Rectal smooth muscle tissue (tissue), 1 donor: Measurements from ENCODE around the gene FXYD6.

Experiments
- H3K27ac ChIP-seq: one replicate; pipeline ENCODE4 v1.7.0; 2013; ENCODE audit warnings: low read depth, low read length, inconsistent platforms
- H3K27me3 ChIP-seq: one replicate; pipeline ENCODE4 v1.7.0; 2013; ENCODE audit warnings: low read length; ENCODE audit not compliant: control insufficient read depth, insufficient read depth
- H3K36me3 ChIP-seq: one replicate; pipeline ENCODE4 v1.7.0; 2013; ENCODE audit warnings: low read length; ENCODE audit not compliant: control insufficient read depth, insufficient read depth
- H3K4me1 ChIP-seq: one replicate; pipeline ENCODE4 v1.7.0; 2013; ENCODE audit warnings: low read length; ENCODE audit not compliant: control insufficient read depth, insufficient read depth
- H3K4me3 ChIP-seq: one replicate; pipeline ENCODE4 v1.7.0; 2013; ENCODE audit warnings: low read length
- H3K9ac ChIP-seq: one replicate; pipeline ENCODE4 v1.7.0; 2013; ENCODE audit warnings: low read length

The FXYD6 gene

GRCh38 chr11:117824571-117825537 is 51.6 kb downstream of the FXYD6 start, which contains the start of gene FXYD2:
Gene FXYD2 (minus strand): TSS chr11:117824744. CDS start chr11:117824678, 66 bp downstream.
- Histone ChIP-seq H3K36me3 (no peaks in the 10 kb centered on the region), H3K4me1 (peaks cover 11% of the 10 kb centered on the region), H3K9ac (no peak within 1 kb of the TSS), H3K27me3 (no peaks in the 10 kb centered on the region), H3K4me3 (peak within 1 kb of the TSS; percentile 5), H3K27ac (peak within 1 kb of the TSS; percentile 70)

GRCh38 chr11:117823946-117824420 is 52.5 kb downstream of the FXYD6 start:
- H3K4me1 ChIP-seq = peaks cover 11% of the 10 kb centered on the region
- H3K27ac ChIP-seq = peak overlapping the region; percentile 70
- H3K27me3 ChIP-seq = no peaks in the 10 kb centered on the region
- H3K4me3 ChIP-seq = peak overlapping the region; percentile 5
- no peak overlapping the region for H3K9ac ChIP-seq
- no peaks in the 10 kb centered on the region for H3K36me3 ChIP-seq

DNA sequence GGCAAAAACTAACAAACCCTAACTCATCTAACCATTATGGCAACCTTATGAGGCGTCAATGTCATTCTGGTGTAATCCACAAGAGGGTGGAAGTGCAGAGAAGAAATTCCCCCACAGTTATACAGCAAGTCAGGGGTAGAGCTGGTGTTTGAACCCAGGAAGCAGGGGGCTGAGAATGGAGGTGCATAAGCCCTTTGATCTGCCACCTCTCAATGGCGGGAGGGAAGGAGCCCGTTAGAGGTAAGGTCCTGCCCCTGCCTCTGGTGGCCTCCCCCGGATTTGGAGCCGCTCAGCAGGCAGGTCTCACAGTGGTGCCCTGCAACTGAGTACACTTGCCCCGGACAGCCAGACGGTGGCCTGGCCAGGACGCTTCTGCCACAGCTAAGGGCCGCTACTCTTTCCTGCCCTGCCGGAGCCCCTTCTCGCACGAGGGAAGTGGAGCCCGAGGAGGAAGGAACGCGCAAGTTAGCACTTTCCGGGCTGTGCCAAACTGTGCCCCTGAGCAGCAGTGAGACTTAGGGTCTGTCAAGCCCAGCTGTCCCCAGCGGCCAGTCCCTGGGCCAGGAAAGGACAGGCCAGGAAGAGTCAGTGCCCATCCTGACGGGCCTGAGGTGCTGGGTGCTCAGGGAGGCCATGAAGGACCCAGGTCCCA is 53.0 kb downstream of the FXYD6 start:
- Histone ChIP-seq H3K4me1 (peaks cover 11% of the 10 kb centered on the region), H3K9ac (no peak overlapping the region), H3K27ac (peak overlapping the region; percentile 70)

DNA sequence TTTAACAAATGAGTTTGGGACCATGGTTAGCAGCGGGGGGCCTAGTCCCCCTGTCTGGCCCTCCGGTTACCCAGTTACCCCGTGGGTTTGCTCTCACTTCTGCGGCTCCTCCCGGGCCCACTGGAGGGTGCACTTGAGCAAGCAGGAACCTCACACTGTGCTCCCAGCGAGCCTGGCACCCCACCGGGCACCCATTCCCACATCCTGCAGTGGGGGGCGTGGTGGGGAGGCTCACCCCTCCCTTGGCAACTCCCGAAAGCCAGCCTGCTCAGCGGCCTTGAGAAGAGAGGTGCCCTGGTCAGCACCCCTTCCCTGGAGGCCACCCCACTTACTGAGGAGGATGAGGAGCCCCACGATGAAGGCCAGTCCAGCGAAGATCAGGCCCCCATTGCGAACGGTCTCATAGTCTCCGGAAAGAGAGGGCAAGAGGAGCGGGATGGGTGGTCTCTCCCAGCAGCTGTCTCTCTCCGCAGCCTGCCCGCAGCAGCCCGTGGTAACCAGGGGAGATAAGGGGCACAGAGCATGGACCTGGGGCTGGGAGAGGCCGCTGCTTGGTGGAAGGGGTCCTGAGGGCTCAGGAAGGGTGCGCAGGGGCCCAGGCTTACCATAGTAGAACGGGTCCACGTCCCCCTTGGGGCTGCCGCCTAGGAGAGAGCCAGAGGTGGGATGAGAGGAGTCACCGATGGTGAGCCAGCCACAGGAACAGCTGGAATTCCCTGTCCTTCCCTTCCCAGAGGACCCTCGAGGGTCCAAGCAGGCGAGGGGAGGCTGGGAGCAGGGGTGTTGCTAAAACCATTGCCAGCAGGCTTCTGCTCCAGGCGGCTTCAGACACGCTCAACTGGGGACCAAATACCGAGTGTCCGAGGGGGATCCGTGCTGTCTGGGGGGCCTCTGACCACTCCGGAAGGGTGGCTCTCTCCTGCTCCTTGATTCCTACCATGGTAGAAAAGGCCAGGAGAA is 54.1 kb downstream of the FXYD6 start:
- Histone ChIP-seq H3K27ac (peak overlapping the region; percentile 3), H3K4me3 (no peak overlapping the region), H3K27me3 (no peaks in the 10 kb centered on the region), H3K4me1 (peaks cover 11% of the 10 kb centered on the region), H3K36me3 (no peaks in the 10 kb centered on the region), H3K9ac (no peak overlapping the region)

More for the DNA sequence above, 53.0 kb downstream of the FXYD6 start:
- no peaks in the 10 kb centered on the region for H3K36me3 ChIP-seq
- no peaks in the 10 kb centered on the region for H3K27me3 ChIP-seq
- H3K4me3 ChIP-seq = peak overlapping the region; percentile 5

- Histone ChIP-seq H3K4me1 (peaks cover 11% of the 10 kb centered on the region), H3K27ac (no peak overlapping the region), H3K4me3 (no peak overlapping the region), H3K36me3 (no peaks in the 10 kb centered on the region), H3K27me3 (no peaks in the 10 kb centered on the region), H3K9ac (no peak overlapping the region)
Observed at GRCh38 chr11:117821431-117821830, 55.0 kb downstream of the FXYD6 start.

GRCh38 chr11:117820516-117820915 is 55.9 kb downstream of the FXYD6 start:
- Histone ChIP-seq H3K4me1 (peaks cover 11% of the 10 kb centered on the region), H3K36me3 (no peaks in the 10 kb centered on the region), H3K27me3 (no peaks in the 10 kb centered on the region), H3K4me3 (no peak overlapping the region), H3K27ac (no peak overlapping the region), H3K9ac (no peak overlapping the region)

DNA sequence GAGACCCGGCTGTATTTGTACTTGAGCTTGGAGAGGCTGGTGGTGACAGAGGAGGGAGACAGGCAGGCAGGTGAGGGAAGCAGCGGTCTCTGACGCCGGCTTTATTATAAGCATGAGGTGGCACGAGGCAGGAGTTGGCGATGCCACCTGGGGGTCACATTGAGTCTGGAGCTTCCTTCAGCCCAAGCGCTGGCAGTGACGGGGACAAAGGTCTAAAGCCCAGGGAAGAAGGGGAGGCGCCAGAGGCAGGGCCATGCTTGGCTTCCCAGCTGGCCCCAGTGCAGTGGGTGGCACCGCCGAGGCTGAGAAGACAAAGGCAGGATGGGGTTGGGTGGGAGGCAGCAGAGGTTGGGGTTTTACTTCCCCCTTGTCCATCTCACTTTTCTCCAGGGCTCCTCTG is 56.4 kb downstream of the FXYD6 start:
- no peak overlapping the region for H3K9ac ChIP-seq
- no peaks in the 10 kb centered on the region for H3K27me3 ChIP-seq
- no peak overlapping the region for H3K27ac ChIP-seq
- H3K4me1 ChIP-seq = peaks cover 10% of the 10 kb centered on the region
- H3K4me3 ChIP-seq = no peak overlapping the region
- no peaks in the 10 kb centered on the region for H3K36me3 ChIP-seq

GRCh38 chr11:117819096-117820040 is 57.1 kb downstream of the FXYD6 start:
- Histone ChIP-seq H3K4me1 (peaks cover 4% of the 10 kb centered on the region), H3K9ac (no peak overlapping the region), H3K27ac (no peak overlapping the region)

GRCh38 chr11:117818041-117818873 is 58.2 kb downstream of the FXYD6 start:
- Histone ChIP-seq H3K4me1 (no peaks in the 10 kb centered on the region), H3K27ac (no peak overlapping the region), H3K36me3 (no peaks in the 10 kb centered on the region), H3K9ac (no peak overlapping the region), H3K4me3 (no peak overlapping the region), H3K27me3 (no peaks in the 10 kb centered on the region)

More at GRCh38 chr11:117819096-117820040, 57.1 kb downstream of the FXYD6 start:
- Histone ChIP-seq H3K27me3 (no peaks in the 10 kb centered on the region), H3K36me3 (no peaks in the 10 kb centered on the region), H3K4me3 (no peak overlapping the region)

GRCh38 chr11:117817368-117818040 is 59.0 kb downstream of the FXYD6 start:
- peak overlapping the region; percentile 42 for H3K4me3 ChIP-seq

More at GRCh38 chr11:117817368-117818040, 59.0 kb downstream of the FXYD6 start:
- Histone ChIP-seq H3K9ac (no peak overlapping the region), H3K27ac (no peak overlapping the region), H3K36me3 (no peaks in the 10 kb centered on the region), H3K27me3 (no peaks in the 10 kb centered on the region), H3K4me1 (no peaks in the 10 kb centered on the region)
